Adipocyte (in vitro differentiated cells): ENCODE results near the gene ENTPD1.
"Not testable (repeated sequence)": the region's sequence is repeated elsewhere in the genome, so short reads cannot be mapped to it uniquely, and the experiment has no call there.

Experiments
- DNase-seq: peaks from one replicate; pipeline ENCODE4 v3.0.0-alpha.2; 2015; ENCODE audit warnings: low read depth
- H3K27me3 ChIP-seq: replicated peaks from 2 replicates; pipeline ENCODE4 v1.7.0; 2013; ENCODE audit warnings: mild to moderate bottlenecking, low read length, moderate library complexity; ENCODE audit not compliant: control insufficient read depth, insufficient read depth
- H3K36me3 ChIP-seq: 2 replicates; pipeline ENCODE4 v1.7.0; 2013; ENCODE audit warnings: low read length, mild to moderate bottlenecking, moderate library complexity; ENCODE audit not compliant: control insufficient read depth, insufficient read depth, severe bottlenecking
- H3K4me1 ChIP-seq: 2 replicates; pipeline ENCODE4 v1.7.0; 2013; ENCODE audit warnings: mild to moderate bottlenecking, low read length, moderate library complexity; ENCODE audit not compliant: control insufficient read depth, insufficient read depth
- H3K4me3 ChIP-seq: 2 replicates; pipeline ENCODE4 v1.7.0; 2013; ENCODE audit warnings: mild to moderate bottlenecking, low read length, moderate library complexity
- H3K9ac ChIP-seq: 2 replicates; pipeline ENCODE4 v1.7.0; 2013; ENCODE audit warnings: mild to moderate bottlenecking, low read length, moderate library complexity
- H3K9me3 ChIP-seq: 2 replicates; pipeline ENCODE4 v1.7.0; 2013; ENCODE audit warnings: mild to moderate bottlenecking, low read length, moderate library complexity; ENCODE audit not compliant: control insufficient read depth

ENTPD1 gene

GRCh38 chr10:95800286-95800685 lies 44.3 kb downstream of the ENTPD1 start:
- DNase-seq, H3K4me1 ChIP-seq, H3K4me3 ChIP-seq, H3K27me3 ChIP-seq, H3K36me3 ChIP-seq, H3K9me3 ChIP-seq, H3K9ac ChIP-seq: not testable (repeated sequence)

DNA sequence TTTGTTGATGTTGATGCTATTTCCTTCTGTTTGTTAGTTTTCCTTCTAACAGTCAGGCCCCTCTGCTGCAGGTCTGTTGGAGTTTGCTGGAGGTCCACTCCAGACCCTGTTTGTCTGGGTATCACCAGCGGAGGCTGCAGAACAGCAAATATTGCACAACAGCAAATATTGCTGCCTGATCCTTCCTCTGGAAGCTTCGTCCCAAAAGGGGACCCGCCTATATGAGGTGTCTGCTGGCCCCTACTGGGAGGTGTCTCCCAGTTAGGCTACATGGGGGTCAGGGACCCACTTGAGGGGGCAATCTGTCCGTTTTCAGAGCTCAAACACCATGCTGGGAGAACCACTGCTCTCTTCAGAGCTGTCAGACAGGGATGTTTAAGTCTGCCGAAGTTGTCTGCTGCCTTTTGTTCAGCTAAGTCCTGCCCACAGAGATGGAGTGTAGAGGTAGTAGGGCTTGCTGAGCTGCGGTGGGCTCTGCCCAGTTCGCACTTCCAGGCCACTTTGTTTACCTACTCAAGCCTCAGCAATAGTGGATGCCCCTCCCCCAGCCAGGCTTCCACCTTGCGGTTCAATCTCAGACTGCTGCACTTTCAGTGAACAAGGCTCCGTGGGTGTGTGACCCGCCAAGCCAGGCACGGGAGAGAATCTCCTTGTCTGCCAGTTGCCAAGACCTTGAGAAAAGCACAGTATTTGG lies 50.9 kb downstream of the ENTPD1 start:
- not testable (repeated sequence) for DNase-seq, H3K9me3 ChIP-seq, H3K36me3 ChIP-seq, H3K4me1 ChIP-seq, H3K9ac ChIP-seq, H3K4me3 ChIP-seq, H3K27me3 ChIP-seq

DNA sequence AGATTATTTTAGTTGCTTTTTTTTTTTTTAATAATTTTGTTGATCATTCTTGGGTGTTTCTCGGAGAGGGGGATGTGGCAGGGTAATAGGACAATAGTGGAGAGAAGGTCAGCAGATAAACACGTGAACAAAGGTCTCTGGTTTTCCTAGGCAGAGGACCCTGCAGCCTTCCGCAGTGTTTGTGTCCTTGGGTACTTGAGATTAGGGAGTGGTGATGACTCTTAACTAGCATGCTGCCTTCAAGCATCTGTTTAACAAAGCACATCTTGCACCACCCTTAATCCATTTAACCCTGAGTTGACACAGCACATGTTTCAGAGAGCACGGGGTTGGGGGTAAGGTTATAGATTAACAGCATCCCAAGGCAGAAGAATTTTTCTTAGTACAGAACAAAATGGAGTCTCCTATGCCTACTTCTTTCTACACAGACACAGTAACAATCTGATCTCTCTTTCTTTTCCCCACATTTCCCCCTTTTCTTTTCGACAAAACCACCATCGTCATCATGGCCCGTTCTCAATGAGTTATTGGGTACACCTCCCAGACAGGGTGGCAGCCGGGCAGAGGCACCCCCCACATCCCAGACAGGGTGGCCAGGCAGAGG lies 52.8 kb downstream of the ENTPD1 start:
- DNase-seq, H3K36me3 ChIP-seq, H3K9me3 ChIP-seq, H3K9ac ChIP-seq, H3K27me3 ChIP-seq, H3K4me1 ChIP-seq, H3K4me3 ChIP-seq: not testable (repeated sequence)

- no peaks in the 10 kb centered on the region for H3K9me3 ChIP-seq
- peaks cover 4% of the 10 kb centered on the region for H3K27me3 ChIP-seq
- no peak for DNase-seq
Observed at GRCh38 chr10:95809370-95810197, 53.6 kb downstream of the ENTPD1 start.

GRCh38 chr10:95810198-95810976 lies 54.4 kb downstream of the ENTPD1 start:
- no peak overlapping the region for H3K4me3 ChIP-seq
- no peaks in the 10 kb centered on the region for H3K9me3 ChIP-seq
- no peak overlapping the region for H3K9ac ChIP-seq
- DNase-seq: no peak
- H3K4me1 ChIP-seq: peaks cover 3% of the 10 kb centered on the region
- H3K36me3 ChIP-seq: no peaks in the 10 kb centered on the region
- peaks cover 4% of the 10 kb centered on the region for H3K27me3 ChIP-seq

More at GRCh38 chr10:95809370-95810197, 53.6 kb downstream of the ENTPD1 start:
- H3K4me3 ChIP-seq: no peak overlapping the region
- H3K36me3 ChIP-seq: no peaks in the 10 kb centered on the region
- peaks cover 3% of the 10 kb centered on the region for H3K4me1 ChIP-seq
- no peak overlapping the region for H3K9ac ChIP-seq

DNA sequence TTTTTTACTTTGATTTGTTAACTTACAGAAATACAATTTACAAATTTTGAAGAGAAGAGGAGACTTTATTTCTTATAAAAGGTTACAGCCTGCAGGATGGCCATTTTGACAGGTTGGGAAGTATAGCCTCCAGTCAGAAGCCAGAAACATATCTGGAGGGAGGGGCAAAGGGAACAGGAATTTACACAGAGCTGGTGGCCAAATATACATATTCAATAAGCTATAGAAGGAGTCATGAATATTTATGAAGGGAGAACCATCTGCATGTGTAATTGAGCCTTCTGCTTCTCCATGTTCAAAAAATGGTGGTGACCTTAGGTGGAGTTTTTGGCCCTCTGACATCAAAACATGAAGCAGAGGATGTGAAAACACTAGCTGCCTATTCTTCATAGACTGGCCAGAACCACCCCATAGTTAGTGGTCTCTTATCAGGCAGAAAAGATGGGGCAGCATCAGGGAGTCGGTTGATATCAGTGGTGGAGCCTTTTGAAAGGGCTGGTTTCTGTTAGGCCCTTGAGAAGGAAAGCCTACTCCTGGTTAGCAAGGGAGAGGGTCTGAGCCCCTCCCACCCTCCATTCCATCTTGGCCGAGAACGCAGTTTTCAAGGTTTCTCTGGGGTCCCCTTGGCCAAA lies 57.2 kb downstream of the ENTPD1 start:
- Histone ChIP-seq H3K27me3 (peaks cover 3% of the 10 kb centered on the region), H3K4me1 (peaks cover 3% of the 10 kb centered on the region), H3K36me3 (no peaks in the 10 kb centered on the region), H3K9me3 (no peaks in the 10 kb centered on the region), H3K9ac (no peak overlapping the region), H3K4me3 (no peak overlapping the region)
- no peak for DNase-seq

- H3K4me3 ChIP-seq: no peak overlapping the region
- peaks cover 3% of the 10 kb centered on the region for H3K27me3 ChIP-seq
- H3K36me3 ChIP-seq: no peaks in the 10 kb centered on the region
- peaks cover 3% of the 10 kb centered on the region for H3K4me1 ChIP-seq
- no peak overlapping the region for H3K9ac ChIP-seq
- no peaks in the 10 kb centered on the region for H3K9me3 ChIP-seq
- peak; percentile 80 for DNase-seq
Observed at GRCh38 chr10:95814011-95814727, 58.2 kb downstream of the ENTPD1 start.

DNA sequence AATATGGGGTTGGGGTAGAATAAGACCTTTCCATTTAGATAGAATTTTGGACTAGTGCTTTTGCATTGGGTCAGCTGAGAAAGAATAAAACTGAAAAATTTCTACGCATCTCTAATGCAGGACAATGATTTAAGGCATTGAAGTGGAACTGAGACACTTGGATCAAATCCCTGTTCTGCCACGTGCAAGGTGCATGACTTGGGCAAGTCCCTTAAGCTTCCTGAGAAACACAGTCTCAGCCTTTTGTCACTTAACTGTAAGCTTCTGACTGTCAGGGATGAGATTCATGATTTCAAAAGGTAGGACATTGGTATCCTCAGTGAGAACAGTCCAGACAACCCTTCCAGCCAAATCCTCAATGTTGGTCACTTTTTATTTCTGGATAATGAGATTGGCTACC lies 59.2 kb downstream of the ENTPD1 start:
- peaks cover 3% of the 10 kb centered on the region for H3K4me1 ChIP-seq
- no peaks in the 10 kb centered on the region for H3K9me3 ChIP-seq
- no peak for DNase-seq
- no peak overlapping the region for H3K9ac ChIP-seq
- no peak overlapping the region for H3K4me3 ChIP-seq
- H3K36me3 ChIP-seq: no peaks in the 10 kb centered on the region
- peaks cover 3% of the 10 kb centered on the region for H3K27me3 ChIP-seq

DNA sequence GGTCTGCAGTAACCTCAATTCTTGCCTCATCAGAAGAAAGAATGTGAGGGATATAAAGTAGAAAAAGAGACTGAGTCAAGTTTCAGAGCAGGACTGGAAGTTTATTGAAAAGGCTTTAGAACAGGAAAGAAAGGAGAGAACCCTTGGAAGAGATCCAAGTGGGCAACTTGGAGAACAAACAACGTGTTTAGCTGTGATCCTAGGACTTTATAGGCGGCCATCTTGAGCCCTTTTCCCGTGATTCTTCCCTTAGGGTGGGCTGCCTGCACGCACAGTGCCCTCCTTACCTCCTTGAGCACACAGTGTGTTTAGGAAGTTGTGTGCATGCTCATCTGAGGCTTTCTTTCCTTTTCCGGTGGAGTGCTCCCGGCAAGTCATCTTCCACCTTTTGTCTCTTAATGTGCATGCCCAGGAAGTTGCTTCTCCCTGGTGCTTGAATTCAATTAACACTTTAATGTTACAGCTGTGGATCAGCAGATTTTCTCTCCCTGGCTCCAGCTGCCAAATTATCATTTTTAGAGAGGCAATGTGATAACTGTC lies 59.8 kb downstream of the ENTPD1 start:
- Histone ChIP-seq H3K4me1 (peaks cover 3% of the 10 kb centered on the region), H3K9me3 (no peaks in the 10 kb centered on the region), H3K9ac (no peak overlapping the region), H3K36me3 (no peaks in the 10 kb centered on the region), H3K4me3 (no peak overlapping the region), H3K27me3 (peaks cover 3% of the 10 kb centered on the region)
- peak; percentile 30 for DNase-seq

DNA sequence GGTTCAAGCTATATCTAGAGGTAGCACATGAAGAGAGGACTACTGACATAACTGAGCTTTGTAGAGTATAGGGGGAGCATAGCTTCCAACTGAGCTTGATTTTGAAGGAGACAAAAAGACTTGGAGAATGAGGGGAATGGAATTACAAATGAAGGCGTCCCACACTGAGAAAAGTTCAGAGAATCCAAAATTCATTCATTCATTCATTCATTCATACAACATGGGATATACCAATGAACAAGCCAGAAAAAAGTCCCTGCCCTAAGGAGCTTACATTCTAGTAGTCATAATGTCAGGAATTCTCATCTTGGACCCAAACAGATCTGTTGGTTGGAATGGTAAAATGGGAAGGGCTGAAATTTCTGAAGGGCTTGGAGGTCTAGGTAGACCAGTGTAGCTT lies 62.0 kb downstream of the ENTPD1 start:
- Histone ChIP-seq H3K9me3 (no peaks in the 10 kb centered on the region), H3K36me3 (no peaks in the 10 kb centered on the region), H3K27me3 (peaks cover 3% of the 10 kb centered on the region), H3K4me3 (no peak overlapping the region), H3K9ac (no peak overlapping the region), H3K4me1 (peaks cover 3% of the 10 kb centered on the region)
- DNase-seq: no peak
